H7 (cell line): ENCODE measurements around the gene MICAL2. TPM values are rescaled to one million over a fixed set of nuclear protein-coding genes. Genes with fewer than 3 reads are reported as not detected.

Source experiments
- DNase-seq: peaks from one replicate; pipeline ENCODE4 v3.0.0; 2012
- H3K27me3 ChIP-seq: 2 replicates; pipeline ENCODE4 v1.6.0; 2011; ENCODE audit warnings: mild to moderate bottlenecking, low read length; ENCODE audit not compliant: control insufficient read depth, insufficient read depth
- H3K36me3 ChIP-seq: replicated peaks from 2 replicates; pipeline ENCODE4 v1.5.1; 2011; ENCODE audit warnings: low read length; ENCODE audit not compliant: control insufficient read depth, insufficient read depth
- H3K4me3 ChIP-seq: 2 replicates; pipeline ENCODE4 v1.5.1; 2011; ENCODE audit warnings: low read depth, mild to moderate bottlenecking, control low read depth, low read length, moderate library complexity; ENCODE audit not compliant: insufficient read depth
- total RNA-seq: library from RNA; depleted of rRNA; stranded (reverse); fragments of >200 nt; shearing (Covaris generic); gene quantifications from 2 replicates; pipeline ENCODE4 v1.2.3, GENCODE V29; 2014

MICAL2 gene
- total RNA-seq, 1 experiment from 2014 or later, result 0.83 TPM

- no peak for DNase-seq
- Histone ChIP-seq H3K27me3 (no peaks in the 10 kb centered on the region), H3K4me3 (no peak overlapping the region), H3K36me3 (no peaks in the 10 kb centered on the region)
Measured at GRCh38 chr11:12243911-12244550, 133.6 kb downstream of the MICAL2 start.

- Histone ChIP-seq H3K36me3 (no peaks in the 10 kb centered on the region), H3K4me3 (no peak overlapping the region), H3K27me3 (no peaks in the 10 kb centered on the region)
- DNase-seq, result no peak
Measured at GRCh38 chr11:12245091-12245490, 134.7 kb downstream of the MICAL2 start.

GRCh38 chr11:12245549-12246016 lies 135.2 kb downstream of the MICAL2 start:
- DNase-seq, result no peak
- H3K27me3 ChIP-seq, result no peaks in the 10 kb centered on the region
- H3K36me3 ChIP-seq, result no peaks in the 10 kb centered on the region
- H3K4me3 ChIP-seq, result no peak overlapping the region

DNA sequence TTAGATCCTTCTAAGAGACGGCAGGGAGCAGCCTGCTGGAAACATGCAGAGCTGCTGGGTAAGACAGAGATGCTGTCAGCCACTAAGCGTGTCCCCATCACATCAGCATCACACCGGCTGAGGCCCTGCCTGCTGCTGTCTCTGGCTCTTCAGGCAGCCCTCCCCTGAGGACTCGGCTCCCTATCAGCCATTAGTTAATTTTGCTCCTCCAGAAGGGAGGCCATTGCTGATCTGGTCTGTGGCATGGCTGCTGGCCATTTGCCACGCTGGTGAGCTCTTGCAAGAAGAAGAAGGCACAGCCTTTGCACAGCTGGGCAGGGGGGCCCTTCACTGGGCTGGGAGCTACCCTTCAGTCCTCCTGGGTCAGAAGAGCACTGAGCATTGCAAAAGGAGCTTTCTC lies 135.8 kb downstream of the MICAL2 start:
- no peaks in the 10 kb centered on the region for H3K36me3 ChIP-seq
- no peak overlapping the region for H3K4me3 ChIP-seq

DNA sequence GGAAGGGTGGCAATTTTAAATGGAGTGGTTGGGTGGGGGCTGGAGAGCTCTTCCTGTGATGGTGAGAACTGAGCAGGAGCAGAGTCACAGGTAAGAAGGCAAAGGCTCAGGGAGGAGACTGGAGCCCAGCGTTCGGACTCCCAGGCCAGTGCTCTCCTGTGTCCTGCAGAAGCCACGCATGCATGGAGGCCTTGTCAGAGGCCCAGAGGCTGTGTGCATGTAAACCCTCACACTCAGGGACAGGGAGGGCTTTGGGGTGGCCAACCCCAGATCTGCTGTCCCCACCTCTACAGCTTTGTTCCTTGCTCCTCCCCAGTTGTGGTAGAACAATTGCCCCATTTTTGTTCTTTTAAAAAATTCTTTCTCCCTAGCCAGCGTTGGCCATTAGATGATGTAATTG lies 136.6 kb downstream of the MICAL2 start:
- H3K27me3 ChIP-seq, result no peaks in the 10 kb centered on the region
- no peaks in the 10 kb centered on the region for H3K36me3 ChIP-seq
- DNase-seq, result no peak
- no peak overlapping the region for H3K4me3 ChIP-seq

More for the DNA sequence above, 135.8 kb downstream of the MICAL2 start:
- H3K27me3 ChIP-seq, result no peaks in the 10 kb centered on the region
- DNase-seq, result no peak

DNA sequence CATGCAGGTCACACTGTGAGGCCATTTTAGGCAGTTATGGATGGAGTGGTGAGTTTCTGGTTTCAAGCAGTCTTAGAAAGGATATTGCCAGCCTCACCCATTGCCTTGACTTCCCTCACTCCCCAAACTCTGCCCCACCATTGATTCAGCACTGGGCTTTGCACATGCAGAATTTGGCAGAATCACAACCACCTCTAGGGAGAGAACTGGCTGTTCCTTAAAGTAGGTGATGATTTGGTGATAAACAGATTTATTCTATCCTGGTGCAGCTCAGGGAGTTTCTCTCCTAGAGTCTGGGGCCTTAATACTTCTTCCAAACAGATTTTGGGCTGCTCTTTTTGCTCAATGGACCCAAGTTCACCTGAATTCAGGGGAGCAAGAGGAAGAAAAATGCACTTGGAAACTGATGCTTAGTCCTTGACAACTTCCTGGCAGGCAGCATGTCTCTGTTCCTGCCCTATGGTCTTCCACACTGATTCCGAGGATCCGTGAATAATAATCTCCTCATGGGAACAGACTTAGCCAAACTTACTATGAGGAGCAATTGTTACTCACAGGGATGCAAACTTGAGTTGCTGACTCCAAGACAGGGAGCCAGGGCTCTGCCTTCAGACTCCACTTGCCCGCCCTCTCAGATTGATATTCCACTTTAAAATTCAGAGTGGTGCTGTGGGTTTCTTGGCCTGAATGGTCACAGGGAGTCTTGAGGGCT lies 137.3 kb downstream of the MICAL2 start:
- Histone ChIP-seq H3K36me3 (no peaks in the 10 kb centered on the region), H3K27me3 (no peaks in the 10 kb centered on the region), H3K4me3 (no peak overlapping the region)
- DNase-seq, result no peak

- Histone ChIP-seq H3K36me3 (no peaks in the 10 kb centered on the region), H3K4me3 (no peak overlapping the region), H3K27me3 (no peaks in the 10 kb centered on the region)
- no peak for DNase-seq
Measured at GRCh38 chr11:12248330-12248729, 137.9 kb downstream of the MICAL2 start.

- no peak overlapping the region for H3K4me3 ChIP-seq
- DNase-seq, result no peak
- no peaks in the 10 kb centered on the region for H3K36me3 ChIP-seq
- no peaks in the 10 kb centered on the region for H3K27me3 ChIP-seq
Measured at GRCh38 chr11:12249590-12250260, 139.3 kb downstream of the MICAL2 start.

DNA sequence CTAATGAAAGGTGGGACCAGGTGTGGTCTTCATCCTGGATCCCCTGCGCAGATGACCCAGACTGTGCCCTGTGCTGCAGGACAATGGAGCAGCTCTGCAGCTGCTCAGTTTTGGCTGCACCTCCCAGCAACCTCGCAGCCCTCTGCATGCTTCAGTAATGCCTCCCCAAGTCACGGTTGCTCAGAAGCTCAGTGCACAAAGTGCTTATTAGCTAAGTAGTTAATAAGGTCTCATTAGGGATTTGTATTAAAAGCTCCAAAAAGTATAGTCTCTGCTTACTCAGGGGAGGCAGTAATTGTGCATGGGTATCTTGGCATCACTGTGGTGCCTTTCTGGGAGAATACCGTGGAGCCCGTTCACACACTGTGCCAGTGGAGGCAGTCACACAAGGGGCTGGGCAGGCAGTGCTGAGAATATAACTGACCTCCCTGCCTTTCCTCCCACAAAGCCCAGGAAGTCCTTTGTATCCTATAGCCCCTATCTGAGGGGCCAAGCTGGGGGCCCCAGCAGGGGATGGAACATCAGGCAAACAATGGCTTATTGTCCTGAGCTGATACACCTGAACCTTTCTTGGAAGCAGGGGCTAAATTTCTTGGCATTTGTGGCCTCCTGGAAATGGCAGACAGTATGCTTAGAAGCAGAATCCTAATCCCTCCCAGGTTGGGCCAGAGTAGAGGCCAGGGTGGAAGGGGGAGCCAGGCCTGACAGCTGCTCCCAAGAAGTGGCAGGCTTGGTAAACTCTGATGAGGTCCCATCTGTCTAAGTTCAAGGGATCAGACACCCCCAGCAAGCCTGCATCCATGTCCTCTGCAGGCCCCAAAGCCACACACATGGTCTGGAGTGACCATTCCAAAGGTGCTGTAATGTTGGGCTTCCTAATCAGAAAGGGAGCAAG lies 141.5 kb downstream of the MICAL2 start:
- Histone ChIP-seq H3K36me3 (no peaks in the 10 kb centered on the region), H3K4me3 (no peak overlapping the region), H3K27me3 (no peaks in the 10 kb centered on the region)
- DNase-seq, result no peak

DNA sequence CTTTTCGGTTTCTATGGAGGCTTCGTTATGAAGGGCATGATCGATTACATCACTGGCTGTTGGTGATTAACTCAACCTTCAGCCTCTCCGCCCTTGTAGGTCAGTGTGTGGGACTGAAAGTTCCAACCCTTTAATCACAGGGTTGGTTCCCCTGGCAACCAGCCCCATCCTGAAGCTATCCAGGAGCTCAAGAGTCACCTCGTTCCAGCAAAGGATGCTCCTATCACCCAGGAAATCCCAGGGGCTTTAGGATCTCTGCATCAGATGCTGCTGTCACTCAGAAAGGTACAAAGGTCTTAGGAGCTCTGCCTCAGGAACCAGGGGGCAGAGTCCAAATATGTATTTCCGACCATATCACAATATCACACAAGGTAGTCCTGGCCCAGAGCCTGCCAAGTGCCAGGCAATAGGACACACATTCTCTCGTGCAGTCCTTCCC lies 143.5 kb downstream of the MICAL2 start:
- Histone ChIP-seq H3K36me3 (no peaks in the 10 kb centered on the region), H3K4me3 (no peak overlapping the region), H3K27me3 (no peaks in the 10 kb centered on the region)
- no peak for DNase-seq

GRCh38 chr11:12258451-12258850 lies 148.1 kb downstream of the MICAL2 start:
- Histone ChIP-seq H3K36me3 (no peaks in the 10 kb centered on the region), H3K4me3 (no peak overlapping the region), H3K27me3 (no peaks in the 10 kb centered on the region)
- no peak for DNase-seq

- Histone ChIP-seq H3K4me3 (no peak overlapping the region), H3K27me3 (no peaks in the 10 kb centered on the region), H3K36me3 (no peaks in the 10 kb centered on the region)
- DNase-seq, result no peak
Measured at GRCh38 chr11:12259956-12260355, 149.6 kb downstream of the MICAL2 start.

- H3K4me3 ChIP-seq, result no peak overlapping the region
- H3K36me3 ChIP-seq, result no peaks in the 10 kb centered on the region
- DNase-seq, result no peak
- no peaks in the 10 kb centered on the region for H3K27me3 ChIP-seq
Measured at GRCh38 chr11:12260731-12261521, 150.5 kb downstream of the MICAL2 start.

GRCh38 chr11:12261551-12261950 lies 151.2 kb downstream of the MICAL2 start:
- H3K4me3 ChIP-seq, result no peak overlapping the region
- H3K27me3 ChIP-seq, result no peaks in the 10 kb centered on the region
- DNase-seq, result no peak
- no peaks in the 10 kb centered on the region for H3K36me3 ChIP-seq
